NB4 (cell line): ENCODE data around the gene ADAMTSL1.

ENCODE experiments used
- DNase-seq: peaks from one replicate; pipeline ENCODE4 v3.0.0; 2010; ENCODE audit warnings: low read depth
- H3K4me3 ChIP-seq: one replicate; pipeline ENCODE4 v1.5.1; 2011; ENCODE audit warnings: mild to moderate bottlenecking, low read depth, low read length, moderate library complexity
- MYC ChIP-seq: IDR thresholded peaks from 2 replicates; pipeline ENCODE4 v1.6.1; 2011; ENCODE audit warnings: low read depth, low read length
- POLR2A ChIP-seq: IDR thresholded peaks from 2 replicates; pipeline ENCODE4 v1.6.1; 2011; ENCODE audit warnings: mild to moderate bottlenecking; ENCODE audit not compliant: insufficient read length; ENCODE audit errors: extremely low read depth
- TF ChIP-seq, protein P1 (sequence below): IDR thresholded peaks from one replicate; pipeline ENCODE4 v1.5.1; 2012; ENCODE audit warnings: low read depth, low read length
- TF ChIP-seq, protein P2 (sequence below): IDR thresholded peaks from 2 replicates; pipeline ENCODE4 v1.6.1; 2011; ENCODE audit warnings: low read depth, low read length

Gene ADAMTSL1

DNA sequence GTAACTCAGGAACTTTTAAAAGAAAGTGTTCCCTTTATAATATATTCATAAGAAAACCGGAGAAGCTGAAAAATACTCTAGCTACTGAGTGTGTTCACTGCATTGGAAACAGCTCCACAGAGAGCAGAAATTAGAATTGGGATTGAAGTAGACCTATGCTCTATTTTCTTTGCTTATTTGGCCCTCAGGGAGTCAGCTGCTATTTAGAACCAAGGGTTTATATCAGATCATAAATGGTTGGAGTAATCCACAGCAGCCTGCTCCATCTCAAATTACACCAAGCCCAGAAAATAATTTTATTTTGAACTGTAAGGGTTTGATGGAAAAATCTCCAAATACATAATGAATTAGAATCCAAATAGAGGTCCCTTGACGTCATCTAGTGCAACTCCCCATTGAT is 202.6 kb downstream of the ADAMTSL1 start:
- TF ChIP-seq, protein P1, sequence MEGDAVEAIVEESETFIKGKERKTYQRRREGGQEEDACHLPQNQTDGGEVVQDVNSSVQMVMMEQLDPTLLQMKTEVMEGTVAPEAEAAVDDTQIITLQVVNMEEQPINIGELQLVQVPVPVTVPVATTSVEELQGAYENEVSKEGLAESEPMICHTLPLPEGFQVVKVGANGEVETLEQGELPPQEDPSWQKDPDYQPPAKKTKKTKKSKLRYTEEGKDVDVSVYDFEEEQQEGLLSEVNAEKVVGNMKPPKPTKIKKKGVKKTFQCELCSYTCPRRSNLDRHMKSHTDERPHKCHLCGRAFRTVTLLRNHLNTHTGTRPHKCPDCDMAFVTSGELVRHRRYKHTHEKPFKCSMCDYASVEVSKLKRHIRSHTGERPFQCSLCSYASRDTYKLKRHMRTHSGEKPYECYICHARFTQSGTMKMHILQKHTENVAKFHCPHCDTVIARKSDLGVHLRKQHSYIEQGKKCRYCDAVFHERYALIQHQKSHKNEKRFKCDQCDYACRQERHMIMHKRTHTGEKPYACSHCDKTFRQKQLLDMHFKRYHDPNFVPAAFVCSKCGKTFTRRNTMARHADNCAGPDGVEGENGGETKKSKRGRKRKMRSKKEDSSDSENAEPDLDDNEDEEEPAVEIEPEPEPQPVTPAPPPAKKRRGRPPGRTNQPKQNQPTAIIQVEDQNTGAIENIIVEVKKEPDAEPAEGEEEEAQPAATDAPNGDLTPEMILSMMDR, result no peak
- TF ChIP-seq, protein P2, sequence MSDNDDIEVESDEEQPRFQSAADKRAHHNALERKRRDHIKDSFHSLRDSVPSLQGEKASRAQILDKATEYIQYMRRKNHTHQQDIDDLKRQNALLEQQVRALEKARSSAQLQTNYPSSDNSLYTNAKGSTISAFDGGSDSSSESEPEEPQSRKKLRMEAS, result no peak
- no peak for TF ChIP-seq POLR2A
- TF ChIP-seq MYC, result no peak
- no peak overlapping the region for H3K4me3 ChIP-seq

GRCh38 chr9:18678821-18679590 is 205.1 kb downstream of the ADAMTSL1 start:
- DNase-seq, result no peak
- TF ChIP-seq, protein P2, result no peak
- TF ChIP-seq POLR2A (no peak), MYC (no peak)
- TF ChIP-seq, protein P1, result no peak
- no peak overlapping the region for H3K4me3 ChIP-seq

More for the DNA sequence above, 202.6 kb downstream of the ADAMTSL1 start:
- no peak for DNase-seq

- H3K4me3 ChIP-seq, result no peak overlapping the region
- no peak for DNase-seq
- TF ChIP-seq MYC, result no peak
Measured at GRCh38 chr9:18682907-18683306, 209.0 kb downstream of the ADAMTSL1 start.

DNA sequence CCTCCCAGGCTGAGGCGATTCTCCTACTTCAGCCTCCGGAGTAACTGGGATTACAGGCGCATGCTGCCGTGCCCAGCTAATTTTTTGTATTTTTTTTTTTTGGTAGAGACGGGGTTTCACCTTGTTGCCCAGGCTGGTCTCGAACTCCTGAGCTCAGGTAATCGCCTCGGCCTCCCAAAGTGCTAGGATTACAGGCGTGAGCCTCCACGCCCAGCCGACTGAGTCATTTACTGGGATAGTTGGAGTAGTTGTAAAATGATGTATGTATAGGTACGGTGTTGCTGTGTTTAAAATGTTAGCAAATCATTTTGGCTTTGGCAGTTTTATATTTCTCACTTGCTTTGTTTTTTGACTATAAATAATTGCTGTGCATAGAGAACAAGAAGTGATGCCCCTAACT is 209.4 kb downstream of the ADAMTSL1 start:
- H3K4me3 ChIP-seq, result no peak overlapping the region
- no peak for DNase-seq
- TF ChIP-seq MYC, result no peak
- TF ChIP-seq, protein P2, result no peak
- no peak for TF ChIP-seq POLR2A
- TF ChIP-seq, protein P1, result no peak

DNA sequence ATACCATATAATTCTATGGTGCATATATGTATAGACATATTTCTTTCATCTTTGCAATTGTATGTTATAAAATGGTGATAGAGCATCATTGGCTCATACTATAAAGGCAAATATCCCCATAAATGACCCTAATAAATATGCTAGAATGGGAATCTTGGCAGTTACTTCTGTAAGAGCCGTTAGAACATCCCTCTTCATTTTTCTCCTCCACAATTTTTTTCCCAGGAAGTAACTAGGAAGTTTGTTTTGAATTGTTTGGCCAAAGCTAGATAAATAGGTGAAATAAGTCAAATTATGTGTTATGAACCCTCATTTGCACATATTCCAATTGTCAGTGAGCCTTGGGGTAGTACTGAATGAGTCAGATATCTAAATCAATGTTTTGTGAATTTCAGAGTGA is 209.9 kb downstream of the ADAMTSL1 start:
- H3K4me3 ChIP-seq, result no peak overlapping the region
- DNase-seq, result no peak
- TF ChIP-seq, protein P2, result no peak
- TF ChIP-seq POLR2A, result no peak
- TF ChIP-seq MYC, result no peak
- TF ChIP-seq, protein P1, result no peak

DNA sequence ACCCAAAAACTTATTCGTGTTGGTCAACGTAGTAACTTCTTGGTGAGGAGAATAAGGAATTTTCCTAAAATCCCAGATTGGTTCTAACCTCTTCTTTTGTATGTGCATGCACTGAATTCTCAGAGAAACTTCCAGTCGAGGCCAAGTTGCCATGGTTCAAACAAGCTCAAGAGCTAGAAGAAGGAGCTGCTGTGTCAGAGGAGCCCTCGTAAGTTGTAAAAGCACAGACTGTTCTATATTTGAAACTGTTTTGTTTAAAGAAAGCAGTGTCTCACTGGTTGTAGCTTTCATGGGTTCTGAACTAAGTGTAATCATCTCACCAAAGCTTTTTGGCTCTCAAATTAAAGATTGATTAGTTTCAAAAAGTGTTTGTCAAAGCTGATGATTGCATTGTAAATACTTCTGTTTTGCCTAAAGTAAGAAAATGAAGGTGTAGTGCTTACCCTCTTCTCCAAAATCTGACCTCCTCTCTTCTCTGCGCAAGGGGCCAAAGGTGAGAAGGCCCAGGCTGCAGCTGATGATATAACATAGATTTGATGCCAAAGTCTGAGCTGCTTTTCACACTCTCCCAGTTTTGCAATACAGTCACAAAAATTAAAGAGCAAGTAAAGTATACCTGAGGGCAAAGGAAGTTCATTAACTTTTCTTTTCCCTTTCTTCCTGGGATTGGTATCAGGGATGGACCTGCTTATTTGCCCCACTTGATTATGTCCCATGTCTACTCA is 210.8 kb downstream of the ADAMTSL1 start:
- TF ChIP-seq MYC (no peak), POLR2A (no peak)
- TF ChIP-seq, protein P2, result no peak
- TF ChIP-seq, protein P1, result no peak
- no peak overlapping the region for H3K4me3 ChIP-seq
- no peak for DNase-seq
